HepG2 (cell line): ENCODE results near the gene AP3D1. TPM values are rescaled to one million over a fixed set of nuclear protein-coding genes. Genes with fewer than 3 reads are reported as not detected.

Experiments
- ATAC-seq: fragments of 200-7000 bp; cut with Tn5 transposase; 3 replicates; pipeline ENCODE4 v1.9.1; 2020; ENCODE audit warnings: mild to moderate bottlenecking, moderate library complexity
- BruUV-seq: library from RNA; stranded (reverse); fragments of 400-500 nt; replicated peaks from 2 replicates; lab custom pipeline; 2021; lab: Mats Ljungman, UMichigan
- CTCF ChIA-PET: fragments of 300-600 bp; formaldehyde crosslinking; extraction: SDS; loops from one replicate; lab custom pipeline; 2021; ENCODE audit warnings: low total read pairs, inconsistent platforms, low intra/inter-chr PET ratio; lab: Yijun Ruan, JAX
- POLR2A ChIA-PET: fragments of 350-600 bp; sonication (Branson Sonifier 250); formaldehyde crosslinking; loops from one replicate; lab custom pipeline; 2020; ENCODE audit warnings: antibody characterized with exemption, inconsistent platforms; lab: Yijun Ruan, JAX
- DNase-seq: peaks from one replicate; pipeline ENCODE4 v3.0.0-alpha.2; 2015; ENCODE audit warnings: low spot score
- FAIRE-seq: peaks from 3 replicates; lab custom pipeline; 2011; peaks lifted over from hg19 to GRCh38; lab: Jason Lieb, UNC
- H2AFZ ChIP-seq: one replicate; pipeline ENCODE4 v1.6.1; 2011; ENCODE audit warnings: low read length, inconsistent platforms
- H3K27ac ChIP-seq: fragments of 300-600 bp; 3 replicates; pipeline ENCODE4 v1.8.0; 2011; ENCODE audit warnings: mixed run types, mild to moderate bottlenecking, mixed read lengths, low read length, inconsistent platforms; ENCODE audit not compliant: insufficient read depth; ENCODE audit errors: extremely low read length
- H3K27me3 ChIP-seq, 2 experiments: fragments of 200-600 bp in 1 of 2; 2 replicates in 1 of 2; 3 replicates in 1 of 2; pipeline versions ENCODE4 v1.6.0 to v1.8.0; 2011; ENCODE audit warnings: low read length in 2 of 2, mild to moderate bottlenecking in 2 of 2, moderate library complexity in 2 of 2, inconsistent platforms in 1 of 2; ENCODE audit not compliant: insufficient read depth in 2 of 2, control insufficient read depth in 1 of 2
- H3K36me3 ChIP-seq, 2 experiments: fragments of 200-600 bp in 1 of 2; replicated peaks in 1 of 2; 2 replicates in 1 of 2; 3 replicates in 1 of 2; pipeline versions ENCODE4 v1.5.1 to v1.8.0; 2011; ENCODE audit warnings: low read length in 2 of 2, inconsistent platforms in 1 of 2; ENCODE audit not compliant: insufficient read depth in 2 of 2, control insufficient read depth in 1 of 2
- H3K4me1 ChIP-seq: 2 replicates; pipeline ENCODE4 v1.5.1; 2012; ENCODE audit warnings: low read length, inconsistent platforms; ENCODE audit not compliant: insufficient read depth
- H3K4me2 ChIP-seq: 2 replicates; pipeline ENCODE4 v1.6.0; 2011; ENCODE audit warnings: low read depth, low read length, inconsistent platforms
- H3K4me3 ChIP-seq, 3 experiments: fragments of 200-600 bp in 1 of 3; sonication (generic), shearing (Covaris generic) in 1 of 3; replicated peaks in 1 of 3; 2 replicates each; pipeline ENCODE4 v1.5.1; 2011 to 2016; ENCODE audit warnings: low read length in 3 of 3, inconsistent platforms in 2 of 3, low read depth in 2 of 3, mild to moderate bottlenecking in 2 of 3, control low read depth in 1 of 3, mixed read lengths in 1 of 3; ENCODE audit not compliant: insufficient read depth in 1 of 3
- H3K79me2 ChIP-seq: one replicate; pipeline ENCODE4 v1.6.1; 2011; ENCODE audit warnings: low read length, inconsistent platforms; ENCODE audit not compliant: insufficient read depth
- H3K9ac ChIP-seq: 2 replicates; pipeline ENCODE4 v1.6.0; 2011; ENCODE audit warnings: mild to moderate bottlenecking, low read depth, low read length, inconsistent platforms; ENCODE audit not compliant: insufficient read depth
- H3K9me3 ChIP-seq: 2 replicates; pipeline ENCODE4 v1.5.1; 2012; ENCODE audit warnings: mild to moderate bottlenecking, low read length
- H4K20me1 ChIP-seq: 2 replicates; pipeline ENCODE4 v1.6.0; 2011; ENCODE audit warnings: inconsistent platforms, mild to moderate bottlenecking, low read length, moderate library complexity; ENCODE audit not compliant: insufficient read depth
- ATF7-NPFF ChIP-seq: sonication (generic); formaldehyde crosslinking; IDR thresholded peaks from 2 replicates; pipeline ENCODE4 v1.8.1; 2023; ENCODE audit warnings: mild to moderate bottlenecking, low read depth, missing genetic modification reagents, moderate library complexity
- HMG20A ChIP-seq: IDR thresholded peaks from 2 replicates; pipeline ENCODE4 v1.6.1; 2016; ENCODE audit warnings: borderline replicate concordance
- HNRNPK ChIP-seq: fragments of 200-400 bp; formaldehyde crosslinking; IDR thresholded peaks from 2 replicates; pipeline ENCODE4 v1.6.1; 2018; ENCODE audit warnings: low read length, low read depth, moderate library complexity, mild to moderate bottlenecking; ENCODE audit not compliant: poor library complexity, severe bottlenecking
- ISL2 ChIP-seq: sonication (generic); formaldehyde crosslinking; IDR thresholded peaks from 2 replicates; pipeline ENCODE4 v1.5.0; 2020; ENCODE audit warnings: missing genetic modification reagents
- KDM6A ChIP-seq: IDR thresholded peaks from 2 replicates; pipeline ENCODE4 v1.6.1; 2016; ENCODE audit warnings: low read depth
- PCBP1 ChIP-seq: fragments of 200-400 bp; formaldehyde crosslinking; IDR thresholded peaks from 2 replicates; pipeline ENCODE4 v1.6.1; 2017; ENCODE audit warnings: mild to moderate bottlenecking, low read depth, low read length, borderline replicate concordance
- PRPF4 ChIP-seq: fragments of 200-400 bp; formaldehyde crosslinking; IDR thresholded peaks from 2 replicates; pipeline ENCODE4 v1.6.1; 2016; ENCODE audit warnings: low read length, low read depth; ENCODE audit not compliant: poor library complexity, severe bottlenecking
- ZBTB42 ChIP-seq: sonication (generic); formaldehyde crosslinking; IDR thresholded peaks from 2 replicates; pipeline ENCODE4 v1.5.0; 2020; ENCODE audit warnings: mild to moderate bottlenecking, missing genetic modification reagents
- ZFP82 ChIP-seq: sonication (generic); formaldehyde crosslinking; IDR thresholded peaks from 2 replicates; pipeline ENCODE4 v1.5.1; 2020; ENCODE audit warnings: mild to moderate bottlenecking, missing genetic modification reagents, borderline replicate concordance
- ZIK1 ChIP-seq: sonication (generic); formaldehyde crosslinking; IDR thresholded peaks from 2 replicates; pipeline ENCODE4 v1.5.0; 2020; ENCODE audit warnings: mild to moderate bottlenecking, low read depth, missing genetic modification reagents, borderline replicate concordance
- ZNF30 ChIP-seq: sonication (generic); formaldehyde crosslinking; IDR thresholded peaks from 2 replicates; pipeline ENCODE4 v1.5.0; 2020; ENCODE audit warnings: mild to moderate bottlenecking, missing genetic modification reagents
- ZNF383 ChIP-seq: sonication (generic); formaldehyde crosslinking; IDR thresholded peaks from 2 replicates; pipeline ENCODE4 v1.4.0; 2020; ENCODE audit warnings: missing genetic modification reagents, mild to moderate bottlenecking, borderline replicate concordance
- ZNF607 ChIP-seq: sonication (generic); formaldehyde crosslinking; IDR thresholded peaks from 2 replicates; pipeline ENCODE4 v1.5.1; 2020; ENCODE audit warnings: missing genetic modification reagents, mild to moderate bottlenecking, borderline replicate concordance
- WGBS: methylation state at CpG from one replicate; pipeline ENCODE4 v1.1.6; 2017; ENCODE audit warnings: low lambda C conversion rate; 5-methylcytosine and 5-hydroxymethylcytosine counted together
- in situ Hi-C: cut with HindIII; loops from 2 replicates; pipeline ENCODE4 v1.10.0; 2017; ENCODE audit warnings: low pct_unique_long_range_greater_than_20kb; ENCODE audit not compliant: extremely low pct_ligation_motif_present
- intact Hi-C: fragments of 100-400 bp; cut with micrococcal nuclease; formaldehyde crosslinking; loops from one replicate; pipeline ENCODE4 v1.10.0; 2022; ENCODE audit not compliant: unreplicated experiment
- polyA plus RNA-seq, 8 experiments: library from polyadenylated mRNA; depleted of rRNA in 3 of 8; stranded (reverse) in 7 of 8; unstranded in 1 of 8; fragments of >200 nt; fragmentation: Illumina TruSeq in 4 of 8; extraction: Trizol in 4 of 8; gene quantifications; 2 replicates each; pipeline versions ENCODE4 v1.2.1 to v1.2.3, GENCODE V29; 2011 to 2016; ENCODE audit warnings: low read depth in 4 of 8, missing spikeins in 1 of 8, mixed read lengths in 1 of 8; ENCODE audit not compliant: insufficient read depth in 1 of 8
- total RNA-seq, 5 experiments: library from RNA; depleted of rRNA; stranded (reverse); fragments of >200 nt; fragmentation: Illumina TruSeq; extraction: Trizol; gene quantifications; 2 replicates each; pipeline ENCODE4 v1.2.3, GENCODE V29; 2016; ENCODE audit warnings: low read depth in 1 of 5
- TF ChIP-seq, protein P1 (sequence below): sonication (generic); formaldehyde crosslinking; conservative IDR thresholded peaks from 2 replicates; pipeline ENCODE4 v1.8.0; 2022; ENCODE audit warnings: missing genetic modification reagents

The AP3D1 gene
- total and polyA plus RNA-seq, 2 of the 13 experiments (the other 11 are each of a cell fraction or from before 2014, with no cell fraction given) = 68.0 to 82.6 TPM

DNA sequence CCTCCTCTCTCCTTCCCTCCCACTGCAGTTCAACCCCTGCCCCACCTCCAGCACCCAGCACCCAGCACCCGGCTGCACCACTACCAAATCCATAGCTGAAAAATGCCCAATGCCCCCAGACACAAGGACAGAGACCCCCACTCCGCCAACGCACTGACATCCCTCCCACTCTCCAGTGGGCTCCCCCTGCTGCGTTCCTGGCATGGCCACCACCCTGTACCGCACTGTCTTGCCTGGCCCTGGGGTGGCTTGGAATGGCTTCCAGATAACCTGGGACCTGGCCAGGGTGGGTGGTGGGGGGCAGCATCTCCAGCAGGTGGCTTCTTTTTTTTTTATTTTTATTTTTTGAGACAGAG is 94.6 kb downstream of the AP3D1 start:
- DNase-seq = no peak
- no peak overlapping the region for H3K4me2 ChIP-seq
- TF ChIP-seq ZNF30 (no peak), HNRNPK (peak; percentile 35)
- no peak for FAIRE-seq
- no peaks in the 10 kb centered on the region for H4K20me1 ChIP-seq
- H3K27me3 ChIP-seq = no peaks in the 10 kb centered on the region; a peak in 1 of 5 replicates
- no peak for ATAC-seq
- H3K9ac ChIP-seq = no peak overlapping the region
- intact Hi-C loops = no loop called here
- no peak overlapping the region for H3K4me3 ChIP-seq
- in situ Hi-C loops = no loop called here
- CTCF ChIA-PET = no interaction called here
- POLR2A ChIA-PET = interaction anchor here (1.1 to 1.5 kb wide), 2 partner anchors 8 to 10 kb away, joined by 3 to 5 read pairs; no protein-coding TSS in a partner anchor
- H3K9me3 ChIP-seq = no peaks in the 10 kb centered on the region
- H3K79me2 ChIP-seq = no peaks in the 10 kb centered on the region
- no TSS peak for BruUV-seq
- peaks cover 83% of the 10 kb centered on the region for H3K4me1 ChIP-seq
- H3K27ac ChIP-seq = no peak overlapping the region
- H2AFZ ChIP-seq = no peak overlapping the region
- no peaks in the 10 kb centered on the region for H3K36me3 ChIP-seq
- WGBS = 74% methylated on average over 5 of the region's 5 CpGs

DNA sequence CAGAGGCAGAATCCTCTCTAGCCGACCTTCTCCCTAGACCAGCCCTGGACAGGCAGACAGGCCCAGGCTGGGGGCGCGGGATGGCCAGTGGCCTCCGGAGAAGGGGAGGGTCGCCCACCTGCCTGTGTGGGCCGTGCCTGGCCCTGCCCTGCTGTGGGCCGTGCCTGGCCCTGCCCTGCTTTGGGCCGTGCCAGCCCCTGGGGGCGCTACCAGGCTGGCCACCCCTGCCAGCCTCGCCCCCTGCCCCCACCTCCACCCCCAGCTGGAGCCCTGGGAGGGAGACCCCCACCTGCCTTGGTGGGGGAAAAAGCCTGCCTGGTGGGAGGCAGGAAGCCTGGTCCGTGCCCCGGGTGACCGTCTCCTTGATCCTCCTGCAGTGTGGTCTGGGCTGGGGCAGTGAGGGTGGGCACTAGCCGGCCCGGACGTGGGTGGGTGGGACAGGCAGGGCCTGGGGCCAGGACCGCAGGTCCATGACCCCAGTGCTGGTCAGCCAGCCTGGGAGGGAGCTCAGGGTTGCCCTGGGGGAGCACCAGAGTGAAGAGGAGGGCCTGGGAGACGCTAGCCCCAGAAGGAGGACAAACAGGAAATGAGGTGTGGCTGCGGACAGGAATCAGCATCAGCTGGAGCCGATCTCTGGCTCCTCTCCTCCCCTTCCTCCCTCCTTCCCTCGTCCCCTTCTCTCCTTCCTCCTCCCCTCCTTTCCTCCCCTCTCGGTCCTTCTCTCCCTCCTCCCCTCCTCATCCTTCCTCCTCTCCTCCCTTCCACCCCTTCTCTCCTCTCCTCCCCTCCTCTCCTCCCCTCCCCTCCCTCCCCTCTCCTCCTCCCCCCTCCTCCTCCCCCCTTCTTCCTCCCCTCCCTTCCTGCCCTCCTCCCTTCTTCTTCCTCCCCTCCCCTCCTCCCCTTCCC is 95.2 kb downstream of the AP3D1 start:
- Histone ChIP-seq H3K27me3 (no peaks in the 10 kb centered on the region; a peak in 1 of 5 replicates), H3K79me2 (no peaks in the 10 kb centered on the region), H3K4me2 (peak overlapping the region; percentile 73), H3K4me1 (peaks cover 89% of the 10 kb centered on the region), H3K27ac (peak overlapping the region; percentile 51), H3K9me3 (no peaks in the 10 kb centered on the region), H4K20me1 (no peaks in the 10 kb centered on the region), H3K9ac (peak overlapping the region; percentile 71), H2AFZ (no peak overlapping the region), H3K36me3 (no peaks in the 10 kb centered on the region), H3K4me3 (peak overlapping the region; percentile 57 to 70 (median 61))
- ATAC-seq (no peak), FAIRE-seq (peak; percentile 18), DNase-seq (no peak)
- intact Hi-C loops = no loop called here
- in situ Hi-C loops = no loop called here
- ChIA-PET CTCF (no interaction called here), POLR2A (interaction anchor here (1.1 to 1.5 kb wide), 2 partner anchors 9 to 11 kb away, joined by 3 to 5 read pairs; no protein-coding TSS in a partner anchor)
- WGBS = under 1% methylated on average over 7 of the region's 22 CpGs
- BruUV-seq = no TSS peak
- no peak for TF ChIP-seq ISL2 (CRISPR knock-in tag)
- TF ChIP-seq ZFP82 (CRISPR knock-in tag) = no peak
- no peak for TF ChIP-seq ZNF607 (CRISPR knock-in tag)
- TF ChIP-seq PRPF4 = no peak
- TF ChIP-seq KDM6A = no peak
- TF ChIP-seq, protein P1, sequence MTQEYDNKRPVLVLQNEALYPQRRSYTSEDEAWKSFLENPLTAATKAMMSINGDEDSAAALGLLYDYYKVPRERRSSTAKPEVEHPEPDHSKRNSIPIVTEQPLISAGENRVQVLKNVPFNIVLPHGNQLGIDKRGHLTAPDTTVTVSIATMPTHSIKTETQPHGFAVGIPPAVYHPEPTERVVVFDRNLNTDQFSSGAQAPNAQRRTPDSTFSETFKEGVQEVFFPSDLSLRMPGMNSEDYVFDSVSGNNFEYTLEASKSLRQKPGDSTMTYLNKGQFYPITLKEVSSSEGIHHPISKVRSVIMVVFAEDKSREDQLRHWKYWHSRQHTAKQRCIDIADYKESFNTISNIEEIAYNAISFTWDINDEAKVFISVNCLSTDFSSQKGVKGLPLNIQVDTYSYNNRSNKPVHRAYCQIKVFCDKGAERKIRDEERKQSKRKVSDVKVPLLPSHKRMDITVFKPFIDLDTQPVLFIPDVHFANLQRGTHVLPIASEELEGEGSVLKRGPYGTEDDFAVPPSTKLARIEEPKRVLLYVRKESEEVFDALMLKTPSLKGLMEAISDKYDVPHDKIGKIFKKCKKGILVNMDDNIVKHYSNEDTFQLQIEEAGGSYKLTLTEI (CRISPR knock-in tag) = no peak
- no peak for TF ChIP-seq ZIK1 (CRISPR knock-in tag)
- no peak for TF ChIP-seq ZBTB42 (CRISPR knock-in tag)
- TF ChIP-seq ATF7-NPFF (CRISPR knock-in tag) = no peak
- TF ChIP-seq PCBP1 = peak; percentile 99
- no peak for TF ChIP-seq ZNF383
- no peak for TF ChIP-seq HMG20A (CRISPR knock-in tag)
